SK-N-MC (cell line): Measurements from ENCODE around the gene CCDC68.

ENCODE experiments used
- EZH2 ChIP-seq: fragments of 200-600 bp; sonication (generic); IDR thresholded peaks from one replicate; pipeline ENCODE4 v1.6.1; 2017; ENCODE audit warnings: antibody characterized with exemption
- FOXP2 ChIP-seq: optimal IDR thresholded peaks from 2 replicates; pipeline ENCODE3; 2011; ENCODE audit warnings: mild to moderate bottlenecking, moderate library complexity; ENCODE audit not compliant: insufficient read depth; ENCODE audit errors: extremely low read length, control extremely low read depth
- POLR2AphosphoS5 ChIP-seq: IDR thresholded peaks from 2 replicates; pipeline ENCODE4 v1.6.1; 2012; ENCODE audit warnings: mild to moderate bottlenecking, low read depth, low read length, borderline replicate concordance

GRCh38 chr18:54900290-54900689, 59.0 kb downstream of the CCDC68 start:
- TF ChIP-seq EZH2 (no peak), POLR2AphosphoS5 (no peak), FOXP2 (no peak)
